HepG2 (cell line): Measurements from ENCODE around the gene SCUBE2. TPM values are rescaled to one million over a fixed set of nuclear protein-coding genes. Genes with fewer than 3 reads are reported as not detected.

Experiments
- ATAC-seq: fragments of 200-7000 bp; cut with Tn5 transposase; 3 replicates; pipeline ENCODE4 v1.9.1; 2020; ENCODE audit warnings: mild to moderate bottlenecking, moderate library complexity
- BruUV-seq: library from RNA; stranded (reverse); fragments of 400-500 nt; replicated peaks from 2 replicates; lab custom pipeline; 2021; lab: Mats Ljungman, UMichigan
- CTCF ChIA-PET: fragments of 300-600 bp; formaldehyde crosslinking; extraction: SDS; loops from one replicate; lab custom pipeline; 2021; ENCODE audit warnings: low total read pairs, inconsistent platforms, low intra/inter-chr PET ratio; lab: Yijun Ruan, JAX
- POLR2A ChIA-PET: fragments of 350-600 bp; sonication (Branson Sonifier 250); formaldehyde crosslinking; loops from one replicate; lab custom pipeline; 2020; ENCODE audit warnings: antibody characterized with exemption, inconsistent platforms; lab: Yijun Ruan, JAX
- DNase-seq: peaks from one replicate; pipeline ENCODE4 v3.0.0-alpha.2; 2015; ENCODE audit warnings: low spot score
- FAIRE-seq: peaks from 3 replicates; lab custom pipeline; 2011; peaks lifted over from hg19 to GRCh38; lab: Jason Lieb, UNC
- H2AFZ ChIP-seq: one replicate; pipeline ENCODE4 v1.6.1; 2011; ENCODE audit warnings: low read length, inconsistent platforms
- H3K27ac ChIP-seq: fragments of 300-600 bp; 3 replicates; pipeline ENCODE4 v1.8.0; 2011; ENCODE audit warnings: mixed run types, mild to moderate bottlenecking, mixed read lengths, low read length, inconsistent platforms; ENCODE audit not compliant: insufficient read depth; ENCODE audit errors: extremely low read length
- H3K27me3 ChIP-seq, 2 experiments: fragments of 200-600 bp in 1 of 2; 2 replicates in 1 of 2; 3 replicates in 1 of 2; pipeline versions ENCODE4 v1.6.0 to v1.8.0; 2011; ENCODE audit warnings: low read length in 2 of 2, mild to moderate bottlenecking in 2 of 2, moderate library complexity in 2 of 2, inconsistent platforms in 1 of 2; ENCODE audit not compliant: insufficient read depth in 2 of 2, control insufficient read depth in 1 of 2
- H3K36me3 ChIP-seq, 2 experiments: fragments of 200-600 bp in 1 of 2; replicated peaks in 1 of 2; 2 replicates in 1 of 2; 3 replicates in 1 of 2; pipeline versions ENCODE4 v1.5.1 to v1.8.0; 2011; ENCODE audit warnings: low read length in 2 of 2, inconsistent platforms in 1 of 2; ENCODE audit not compliant: insufficient read depth in 2 of 2, control insufficient read depth in 1 of 2
- H3K4me1 ChIP-seq: 2 replicates; pipeline ENCODE4 v1.5.1; 2012; ENCODE audit warnings: low read length, inconsistent platforms; ENCODE audit not compliant: insufficient read depth
- H3K4me2 ChIP-seq: 2 replicates; pipeline ENCODE4 v1.6.0; 2011; ENCODE audit warnings: low read depth, low read length, inconsistent platforms
- H3K4me3 ChIP-seq, 3 experiments: fragments of 200-600 bp in 1 of 3; sonication (generic), shearing (Covaris generic) in 1 of 3; replicated peaks in 1 of 3; 2 replicates each; pipeline ENCODE4 v1.5.1; 2011 to 2016; ENCODE audit warnings: low read length in 3 of 3, inconsistent platforms in 2 of 3, low read depth in 2 of 3, mild to moderate bottlenecking in 2 of 3, control low read depth in 1 of 3, mixed read lengths in 1 of 3; ENCODE audit not compliant: insufficient read depth in 1 of 3
- H3K79me2 ChIP-seq: one replicate; pipeline ENCODE4 v1.6.1; 2011; ENCODE audit warnings: low read length, inconsistent platforms; ENCODE audit not compliant: insufficient read depth
- H3K9ac ChIP-seq: 2 replicates; pipeline ENCODE4 v1.6.0; 2011; ENCODE audit warnings: mild to moderate bottlenecking, low read depth, low read length, inconsistent platforms; ENCODE audit not compliant: insufficient read depth
- H3K9me3 ChIP-seq: 2 replicates; pipeline ENCODE4 v1.5.1; 2012; ENCODE audit warnings: mild to moderate bottlenecking, low read length
- H4K20me1 ChIP-seq: 2 replicates; pipeline ENCODE4 v1.6.0; 2011; ENCODE audit warnings: inconsistent platforms, mild to moderate bottlenecking, low read length, moderate library complexity; ENCODE audit not compliant: insufficient read depth
- MYC ChIP-seq: sonication (generic); formaldehyde crosslinking; IDR thresholded peaks from 2 replicates; pipeline ENCODE4 v1.9.0; 2021; ENCODE audit warnings: missing genetic modification reagents, borderline replicate concordance
- NR2F6 ChIP-seq, 2 experiments: IDR thresholded peaks; 2 replicates each; pipeline ENCODE4 v1.6.1; 2016; ENCODE audit warnings: antibody characterized with exemption in 1 of 2, mild to moderate bottlenecking in 1 of 2
- WGBS: methylation state at CpG from one replicate; pipeline ENCODE4 v1.1.6; 2017; ENCODE audit warnings: low lambda C conversion rate; 5-methylcytosine and 5-hydroxymethylcytosine counted together
- in situ Hi-C: cut with HindIII; loops from 2 replicates; pipeline ENCODE4 v1.10.0; 2017; ENCODE audit warnings: low pct_unique_long_range_greater_than_20kb; ENCODE audit not compliant: extremely low pct_ligation_motif_present
- intact Hi-C: fragments of 100-400 bp; cut with micrococcal nuclease; formaldehyde crosslinking; loops from one replicate; pipeline ENCODE4 v1.10.0; 2022; ENCODE audit not compliant: unreplicated experiment
- polyA plus RNA-seq, 8 experiments: library from polyadenylated mRNA; depleted of rRNA in 3 of 8; stranded (reverse) in 7 of 8; unstranded in 1 of 8; fragments of >200 nt; fragmentation: Illumina TruSeq in 4 of 8; extraction: Trizol in 4 of 8; gene quantifications; 2 replicates each; pipeline versions ENCODE4 v1.2.1 to v1.2.3, GENCODE V29; 2011 to 2016; ENCODE audit warnings: low read depth in 4 of 8, missing spikeins in 1 of 8, mixed read lengths in 1 of 8; ENCODE audit not compliant: insufficient read depth in 1 of 8
- total RNA-seq, 5 experiments: library from RNA; depleted of rRNA; stranded (reverse); fragments of >200 nt; fragmentation: Illumina TruSeq; extraction: Trizol; gene quantifications; 2 replicates each; pipeline ENCODE4 v1.2.3, GENCODE V29; 2016; ENCODE audit warnings: low read depth in 1 of 5
- TF ChIP-seq, protein P1 (sequence below): sonication (generic); formaldehyde crosslinking; IDR thresholded peaks from 2 replicates; pipeline ENCODE4 v1.4.0; 2020; ENCODE audit warnings: mild to moderate bottlenecking, missing genetic modification reagents, borderline replicate concordance

SCUBE2 gene
- total and polyA plus RNA-seq, 2 of the 13 experiments (the other 11 are each of a cell fraction or from before 2014, with no cell fraction given): 0.09 TPM; not detected in 1

DNA sequence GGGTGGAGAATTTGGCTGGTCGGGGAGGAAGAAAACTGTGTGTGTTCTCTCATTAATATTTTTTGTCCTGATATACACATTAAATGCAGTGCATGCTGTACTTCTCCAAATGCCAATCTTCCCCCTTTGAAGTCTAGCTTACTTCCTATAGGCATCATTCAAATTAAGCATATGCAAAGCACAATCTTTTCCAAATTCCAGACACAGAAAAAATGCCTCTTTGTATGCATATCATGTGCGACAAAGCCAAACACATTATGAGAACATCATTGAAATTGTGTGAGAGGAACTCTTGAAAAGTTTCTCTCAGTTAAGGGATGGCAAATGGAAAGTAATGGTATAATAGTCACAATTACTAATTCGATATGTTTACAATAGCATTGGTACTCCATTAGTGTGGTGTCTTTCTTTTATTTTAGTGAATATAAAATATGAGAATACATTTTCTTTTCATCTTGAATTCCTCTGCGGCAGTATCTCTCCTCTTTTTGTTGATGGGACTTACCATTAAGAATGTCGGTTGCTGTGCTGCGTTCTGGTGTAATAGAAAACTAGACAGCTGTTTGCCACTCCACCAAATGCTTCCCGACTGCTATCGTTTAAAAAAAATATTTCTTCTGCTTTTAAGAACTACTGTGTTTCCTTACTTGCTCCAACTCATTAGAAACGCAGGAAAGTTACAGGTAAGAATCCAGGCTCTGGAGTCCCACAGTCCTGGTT, 68.3 kb downstream of the SCUBE2 start (continued):
- TF ChIP-seq, protein P1, sequence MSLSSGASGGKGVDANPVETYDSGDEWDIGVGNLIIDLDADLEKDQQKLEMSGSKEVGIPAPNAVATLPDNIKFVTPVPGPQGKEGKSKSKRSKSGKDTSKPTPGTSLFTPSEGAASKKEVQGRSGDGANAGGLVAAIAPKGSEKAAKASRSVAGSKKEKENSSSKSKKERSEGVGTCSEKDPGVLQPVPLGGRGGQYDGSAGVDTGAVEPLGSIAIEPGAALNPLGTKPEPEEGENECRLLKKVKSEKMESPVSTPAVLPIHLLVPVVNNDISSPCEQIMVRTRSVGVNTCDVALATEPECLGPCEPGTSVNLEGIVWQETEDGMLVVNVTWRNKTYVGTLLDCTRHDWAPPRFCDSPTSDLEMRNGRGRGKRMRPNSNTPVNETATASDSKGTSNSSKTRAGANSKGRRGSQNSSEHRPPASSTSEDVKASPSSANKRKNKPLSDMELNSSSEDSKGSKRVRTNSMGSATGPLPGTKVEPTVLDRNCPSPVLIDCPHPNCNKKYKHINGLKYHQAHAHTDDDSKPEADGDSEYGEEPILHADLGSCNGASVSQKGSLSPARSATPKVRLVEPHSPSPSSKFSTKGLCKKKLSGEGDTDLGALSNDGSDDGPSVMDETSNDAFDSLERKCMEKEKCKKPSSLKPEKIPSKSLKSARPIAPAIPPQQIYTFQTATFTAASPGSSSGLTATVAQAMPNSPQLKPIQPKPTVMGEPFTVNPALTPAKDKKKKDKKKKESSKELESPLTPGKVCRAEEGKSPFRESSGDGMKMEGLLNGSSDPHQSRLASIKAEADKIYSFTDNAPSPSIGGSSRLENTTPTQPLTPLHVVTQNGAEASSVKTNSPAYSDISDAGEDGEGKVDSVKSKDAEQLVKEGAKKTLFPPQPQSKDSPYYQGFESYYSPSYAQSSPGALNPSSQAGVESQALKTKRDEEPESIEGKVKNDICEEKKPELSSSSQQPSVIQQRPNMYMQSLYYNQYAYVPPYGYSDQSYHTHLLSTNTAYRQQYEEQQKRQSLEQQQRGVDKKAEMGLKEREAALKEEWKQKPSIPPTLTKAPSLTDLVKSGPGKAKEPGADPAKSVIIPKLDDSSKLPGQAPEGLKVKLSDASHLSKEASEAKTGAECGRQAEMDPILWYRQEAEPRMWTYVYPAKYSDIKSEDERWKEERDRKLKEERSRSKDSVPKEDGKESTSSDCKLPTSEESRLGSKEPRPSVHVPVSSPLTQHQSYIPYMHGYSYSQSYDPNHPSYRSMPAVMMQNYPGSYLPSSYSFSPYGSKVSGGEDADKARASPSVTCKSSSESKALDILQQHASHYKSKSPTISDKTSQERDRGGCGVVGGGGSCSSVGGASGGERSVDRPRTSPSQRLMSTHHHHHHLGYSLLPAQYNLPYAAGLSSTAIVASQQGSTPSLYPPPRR (CRISPR knock-in tag): no peak

GRCh38 chr11:9020916-9021315, 70.5 kb downstream of the SCUBE2 start:
- H3K9me3 ChIP-seq: no peaks in the 10 kb centered on the region
- no peaks in the 10 kb centered on the region for H3K36me3 ChIP-seq
- 27% methylated on average over 8 of the region's 8 CpGs for WGBS
- intact Hi-C loops: no loop called here
- no peak overlapping the region for H3K4me2 ChIP-seq
- ChIA-PET POLR2A (no interaction called here), CTCF (no interaction called here)
- TF ChIP-seq MYC (CRISPR knock-in tag) (no peak), NR2F6 (IDR thresholded peaks at IDR 0.05) (no peak), NR2F6 (CRISPR knock-in tag; IDR thresholded peaks at IDR 0.05) (no peak)
- no peak overlapping the region for H3K27ac ChIP-seq
- no TSS peak for BruUV-seq
- H3K27me3 ChIP-seq: peaks cover 0 to 32% of the 10 kb centered on the region in 2 experiments; a peak in 2 of 5 replicates
- H4K20me1 ChIP-seq: no peaks in the 10 kb centered on the region
- H3K9ac ChIP-seq: no peak overlapping the region
- DNase-seq (no peak), FAIRE-seq (no peak), ATAC-seq (no peak)
- H3K4me3 ChIP-seq: no peak overlapping the region
- no peaks in the 10 kb centered on the region for H3K4me1 ChIP-seq
- no peak overlapping the region for H2AFZ ChIP-seq
- no peaks in the 10 kb centered on the region for H3K79me2 ChIP-seq
- in situ Hi-C loops: no loop called here
